HG02973 (cell line): ENCODE results near the gene WNK2.

Source experiments
- ATAC-seq: cut with Tn5 transposase; IDR thresholded peaks from one replicate; pipeline ENCODE4 v1.9.1; 2021; ENCODE audit warnings: moderate library complexity; ENCODE audit not compliant: unreplicated experiment

WNK2 gene

DNA sequence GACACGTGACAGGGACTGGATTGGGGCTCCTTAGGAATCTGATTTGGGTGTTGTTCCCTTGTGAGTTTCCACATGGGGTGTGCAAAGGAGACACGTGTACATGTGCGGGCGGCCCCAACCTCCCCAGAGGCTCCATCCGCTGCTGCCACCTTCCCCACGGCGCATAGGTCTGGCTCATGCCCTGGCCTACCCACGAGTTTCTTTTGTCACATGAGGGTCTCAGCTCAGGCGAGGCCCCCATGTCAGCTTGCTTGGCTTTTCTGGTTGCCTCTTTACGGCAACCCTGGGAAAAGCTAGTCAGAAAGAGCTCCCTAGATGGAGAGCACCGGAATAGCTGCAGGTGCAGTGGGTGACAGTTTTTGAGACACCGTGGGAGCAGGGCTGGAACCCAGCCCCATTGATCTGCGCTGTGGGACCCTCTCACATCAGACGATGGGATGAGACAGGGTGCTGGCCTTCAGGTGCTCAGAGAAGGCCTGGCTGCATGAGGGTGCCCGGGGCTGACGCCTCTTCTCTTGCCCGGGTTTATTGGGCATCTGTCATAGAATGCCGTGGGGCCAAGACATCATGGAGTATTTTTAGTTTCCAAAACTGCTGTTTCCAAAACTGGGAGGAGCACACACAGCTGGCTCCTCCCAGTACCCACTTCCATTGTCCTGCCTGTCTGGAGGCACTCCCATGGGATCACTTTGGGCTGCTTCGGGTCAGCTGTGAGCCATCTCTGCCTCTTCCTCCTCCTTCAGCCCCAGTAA is 107.8 kb downstream of the WNK2 start:
- no peak for ATAC-seq

DNA sequence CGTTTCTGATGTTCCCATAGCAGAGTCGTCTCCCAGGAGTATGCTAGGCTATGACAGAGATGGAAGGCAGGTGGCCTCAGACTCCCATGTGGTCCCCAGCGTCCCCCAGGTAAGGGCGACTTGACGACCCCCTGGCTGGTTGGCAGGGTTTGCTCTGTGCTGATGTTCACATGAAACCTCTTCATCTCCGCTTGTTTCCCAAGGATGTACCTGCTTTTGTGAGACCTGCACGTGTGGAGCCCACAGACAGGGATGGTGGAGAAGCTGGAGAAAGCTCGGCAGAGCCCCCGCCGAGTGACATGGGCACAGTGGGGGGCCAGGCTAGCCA is 108.3 kb downstream of the WNK2 start:
- ATAC-seq, result no peak

DNA sequence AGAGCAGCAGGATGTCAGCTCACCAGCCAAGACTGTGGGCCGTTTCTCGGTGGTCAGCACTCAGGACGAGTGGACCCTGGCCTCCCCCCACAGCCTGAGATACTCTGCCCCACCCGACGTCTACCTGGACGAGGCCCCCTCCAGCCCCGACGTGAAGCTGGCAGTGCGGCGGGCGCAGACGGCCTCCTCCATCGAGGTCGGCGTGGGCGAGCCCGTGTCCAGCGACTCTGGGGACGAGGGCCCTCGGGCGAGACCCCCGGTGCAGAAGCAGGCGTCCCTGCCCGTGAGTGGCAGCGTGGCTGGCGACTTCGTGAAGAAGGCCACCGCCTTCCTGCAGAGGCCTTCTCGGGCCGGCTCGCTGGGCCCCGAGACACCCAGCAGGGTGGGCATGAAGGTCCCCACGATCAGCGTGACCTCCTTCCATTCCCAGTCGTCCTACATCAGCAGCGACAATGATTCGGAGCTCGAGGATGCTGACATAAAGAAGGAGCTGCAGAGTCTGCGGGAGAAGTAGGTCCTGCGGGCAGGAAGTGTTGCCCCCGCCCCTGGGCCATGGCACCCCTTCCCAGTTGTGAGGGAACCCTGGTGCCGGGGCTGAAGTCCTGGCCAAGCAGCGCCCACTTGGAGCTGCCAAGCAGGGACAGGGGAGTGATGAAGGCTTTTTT is 108.9 kb downstream of the WNK2 start:
- no peak for ATAC-seq

DNA sequence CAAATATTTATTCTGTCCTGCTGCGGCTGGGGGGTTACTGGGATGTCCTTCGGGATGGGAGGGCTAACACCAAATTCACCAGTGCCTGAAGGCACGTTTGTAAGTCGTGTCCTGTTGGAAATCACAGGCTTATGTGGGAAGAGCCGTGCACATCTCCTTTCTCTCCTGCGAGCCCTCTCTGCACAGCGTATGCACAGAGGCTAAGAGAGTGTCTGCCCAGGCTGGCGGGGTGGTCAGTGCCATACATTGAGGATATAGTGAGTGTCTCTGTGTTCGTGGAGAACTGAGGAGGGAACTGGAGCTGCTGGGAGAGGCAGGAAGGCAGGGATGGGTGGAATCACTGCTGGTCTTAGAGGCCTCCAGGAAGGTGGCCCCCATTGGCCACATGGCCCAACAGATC is 110.1 kb downstream of the WNK2 start:
- ATAC-seq, result no peak

DNA sequence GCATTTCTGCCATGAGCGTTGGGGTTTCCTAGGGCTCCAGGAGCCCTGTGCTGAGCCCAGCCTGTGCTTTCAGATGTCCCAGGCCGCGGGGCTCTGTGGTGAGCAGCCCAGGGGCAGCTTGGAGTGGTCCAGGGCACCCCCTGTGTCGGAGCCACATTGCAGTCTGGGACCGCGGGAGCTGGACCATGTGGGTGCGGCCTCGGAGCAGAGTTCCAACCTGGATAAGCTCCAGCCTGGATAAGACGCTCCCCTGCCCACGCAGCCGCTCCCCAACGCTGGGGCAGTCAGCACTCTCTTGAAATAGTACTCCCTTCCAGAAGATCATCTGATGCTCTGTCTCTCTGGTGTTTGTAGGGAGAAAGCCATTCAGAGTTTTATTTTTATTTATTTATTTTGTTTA is 111.1 kb downstream of the WNK2 start:
- ATAC-seq, result no peak

DNA sequence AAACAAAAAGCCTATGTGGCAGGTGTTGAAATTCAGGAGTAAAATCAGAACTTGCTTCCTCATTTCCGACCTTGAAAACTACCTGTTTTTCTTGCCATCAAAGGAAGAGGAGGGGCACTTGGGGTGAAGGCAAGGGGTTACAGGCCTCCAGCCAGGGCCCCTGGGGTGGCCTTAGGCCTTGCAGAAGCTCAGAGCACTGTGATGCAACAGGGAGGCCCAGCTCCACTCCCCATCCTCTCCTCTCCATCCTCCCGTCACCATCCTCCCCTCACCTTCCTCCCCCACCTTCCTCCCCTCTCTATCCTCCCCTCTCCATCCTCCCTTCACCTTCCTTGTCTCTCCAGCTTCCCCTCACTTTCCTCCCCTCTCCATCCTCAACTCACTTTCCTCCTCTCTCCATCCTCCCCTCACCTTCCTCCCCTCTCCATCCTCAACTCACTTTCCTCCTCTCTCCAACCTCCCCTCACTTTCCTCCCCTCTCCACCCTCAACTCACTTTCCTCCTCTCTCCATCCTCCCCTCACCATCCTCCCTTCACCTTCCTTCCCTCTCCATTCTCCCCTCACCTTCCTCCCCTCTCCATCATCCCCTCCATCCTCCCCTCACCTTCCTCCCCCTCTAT is 111.6 kb downstream of the WNK2 start:
- no peak for ATAC-seq

DNA sequence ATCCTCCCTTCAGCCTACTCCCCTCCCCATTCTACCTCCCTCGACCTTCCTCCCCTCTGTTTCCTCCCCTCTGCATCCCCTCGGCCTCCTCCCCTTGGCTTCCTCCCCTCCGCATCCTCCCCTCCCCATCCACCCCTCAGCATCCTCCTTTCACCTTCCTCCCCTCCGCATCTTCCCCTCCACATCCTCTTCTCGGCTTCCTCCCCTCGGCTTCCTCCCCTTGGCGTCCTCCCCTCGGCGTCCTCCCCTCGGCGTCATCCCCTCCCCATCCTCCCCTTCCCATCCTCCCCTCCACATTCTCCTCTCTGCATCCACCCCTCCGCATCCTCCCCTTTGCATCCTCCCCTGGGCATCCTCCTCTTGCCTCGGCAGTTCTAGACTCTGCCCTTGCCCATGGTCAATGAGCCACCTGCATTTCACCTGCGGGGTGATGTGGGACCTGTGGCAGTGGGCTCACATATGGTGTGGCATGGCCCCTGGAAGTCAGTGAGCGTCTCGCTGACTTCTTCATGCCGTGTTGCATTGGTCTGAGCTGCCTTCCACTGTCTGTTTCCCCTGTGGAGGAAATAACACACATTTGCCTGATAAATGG is 113.0 kb downstream of the WNK2 start:
- ATAC-seq, result no peak

DNA sequence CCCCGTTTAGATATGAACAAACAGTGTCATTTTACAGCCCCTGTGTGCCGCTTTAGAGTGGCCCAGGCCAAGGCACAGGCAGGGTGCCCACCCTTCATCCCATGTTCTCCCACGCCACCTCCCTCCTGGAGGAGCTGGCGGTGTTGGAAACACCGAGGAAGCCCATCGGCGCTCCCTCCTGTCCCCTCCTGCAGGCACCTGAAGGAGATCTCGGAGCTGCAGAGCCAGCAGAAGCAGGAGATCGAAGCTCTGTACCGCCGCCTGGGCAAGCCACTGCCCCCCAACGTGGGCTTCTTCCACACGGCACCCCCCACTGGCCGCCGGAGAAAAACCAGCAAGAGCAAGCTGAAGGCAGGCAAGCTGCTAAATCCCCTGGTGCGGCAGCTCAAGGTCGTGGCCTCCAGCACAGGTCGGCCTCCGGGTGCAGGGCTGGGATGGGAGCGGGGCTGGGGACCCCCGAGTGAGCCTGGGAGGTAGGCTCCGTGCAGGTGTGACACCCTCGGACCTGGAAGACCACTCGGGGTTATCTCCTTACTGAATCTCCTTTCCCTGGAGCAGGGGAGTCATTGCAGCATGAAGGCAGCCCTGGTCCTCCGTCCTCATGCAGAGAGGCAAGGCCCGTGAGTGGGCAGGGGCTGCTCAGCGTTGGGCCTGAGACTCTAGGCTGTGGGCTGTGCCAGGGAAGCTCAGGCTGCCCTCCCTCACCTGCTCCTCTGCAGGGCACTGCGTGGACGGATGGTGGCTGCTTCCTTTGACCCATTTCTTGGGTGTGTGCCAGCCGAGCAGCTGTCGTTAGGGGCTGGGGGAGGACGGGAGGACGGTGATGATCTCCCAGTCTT is 113.9 kb downstream of the WNK2 start:
- no peak for ATAC-seq

DNA sequence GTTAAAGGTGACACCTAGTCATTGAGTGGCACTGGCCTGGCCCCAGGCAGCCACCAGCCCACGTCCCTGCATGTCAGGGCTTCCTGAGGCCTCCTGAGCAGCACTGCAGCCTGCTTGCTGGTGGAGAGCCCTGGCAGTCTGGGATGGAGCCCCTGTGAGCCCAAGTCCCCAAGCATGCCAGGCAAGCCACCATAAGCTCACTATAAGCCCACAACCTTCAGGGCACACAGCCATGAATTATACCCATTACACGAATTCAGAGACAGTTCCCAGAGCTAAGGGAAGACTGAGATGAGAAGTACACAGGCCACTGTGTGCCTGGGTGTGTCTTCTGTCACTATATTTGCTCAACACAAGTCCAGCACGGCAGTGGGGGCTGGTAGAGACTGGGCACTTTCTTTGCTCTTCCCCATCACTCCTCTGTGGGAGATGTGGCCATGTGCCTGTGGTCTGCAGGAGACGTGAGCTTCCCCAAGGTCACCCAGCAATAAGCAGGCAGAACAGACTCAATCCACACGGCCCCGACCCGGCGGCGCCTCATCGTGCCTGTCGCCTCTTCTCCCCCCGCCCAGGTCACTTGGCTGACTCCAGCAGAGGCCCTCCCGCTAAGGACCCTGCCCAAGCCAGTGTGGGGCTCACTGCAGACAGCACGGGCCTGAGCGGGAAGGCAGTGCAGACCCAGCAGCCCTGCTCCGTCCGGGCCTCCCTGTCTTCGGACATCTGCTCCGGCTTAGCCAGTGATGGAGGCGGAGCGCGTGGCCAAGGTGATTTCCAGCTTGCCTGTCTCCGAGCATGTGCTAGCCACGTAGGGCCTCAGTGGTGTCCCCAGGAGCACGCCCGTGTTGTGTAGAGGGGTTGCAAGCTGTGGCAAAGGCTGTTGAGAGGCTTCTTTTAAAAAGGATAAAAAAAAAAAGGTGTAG is 114.8 kb downstream of the WNK2 start:
- no peak for ATAC-seq

DNA sequence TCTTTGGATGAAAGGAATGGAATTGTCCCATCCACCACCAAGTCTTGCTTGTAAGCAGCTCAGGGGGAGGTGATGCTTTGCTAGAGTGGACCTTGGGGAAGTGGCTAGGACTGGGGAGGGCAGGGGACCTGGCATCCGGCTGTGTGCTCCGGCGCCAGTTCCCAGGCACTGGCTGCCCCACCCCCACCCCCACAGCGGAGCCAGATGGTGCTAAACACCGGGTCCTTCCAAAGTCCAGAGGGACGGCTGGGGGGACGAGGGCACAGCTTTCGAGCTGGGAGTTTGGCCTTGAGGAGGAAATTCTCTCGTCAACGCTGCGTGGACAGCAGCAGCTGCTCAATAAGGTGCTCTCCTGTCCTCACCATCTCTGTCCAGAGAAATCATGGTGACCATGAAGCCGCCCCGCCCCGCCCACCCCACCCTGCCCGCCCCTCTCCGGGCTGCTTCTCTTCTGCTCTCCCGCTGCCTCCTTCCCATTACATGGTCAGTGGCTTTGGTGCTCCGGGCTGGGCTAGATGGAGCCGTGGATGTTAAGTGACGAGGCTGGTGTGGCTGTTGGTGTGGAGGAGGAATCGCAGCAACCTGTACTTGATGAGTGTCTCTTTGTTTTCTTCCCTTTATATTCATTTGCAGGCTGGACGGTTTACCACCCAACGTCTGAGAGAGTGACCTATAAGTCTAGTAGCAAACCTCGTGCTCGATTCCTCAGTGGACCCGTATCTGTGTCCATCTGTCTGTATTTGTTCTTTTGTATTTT is 115.7 kb downstream of the WNK2 start:
- no peak for ATAC-seq

DNA sequence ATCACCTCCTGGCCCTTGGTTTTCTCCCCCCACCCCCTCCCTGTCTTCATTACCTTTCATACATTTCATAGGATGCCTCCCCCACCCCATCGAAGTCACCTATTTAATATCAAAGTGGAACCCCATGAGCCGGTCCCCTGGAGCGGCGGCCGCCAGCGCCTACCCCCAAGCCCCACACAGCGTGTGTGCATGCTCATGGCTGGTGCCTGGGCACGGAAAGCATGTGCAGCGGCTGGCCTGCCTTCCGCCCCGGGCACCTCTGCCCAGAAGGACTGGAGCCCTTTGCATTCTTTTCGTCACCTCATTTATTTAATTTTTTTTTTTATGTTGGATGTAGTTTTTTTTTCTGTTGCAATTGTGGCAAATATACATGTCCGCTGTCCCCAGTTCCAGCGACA is 116.2 kb downstream of the WNK2 start:
- ATAC-seq, result no peak

DNA sequence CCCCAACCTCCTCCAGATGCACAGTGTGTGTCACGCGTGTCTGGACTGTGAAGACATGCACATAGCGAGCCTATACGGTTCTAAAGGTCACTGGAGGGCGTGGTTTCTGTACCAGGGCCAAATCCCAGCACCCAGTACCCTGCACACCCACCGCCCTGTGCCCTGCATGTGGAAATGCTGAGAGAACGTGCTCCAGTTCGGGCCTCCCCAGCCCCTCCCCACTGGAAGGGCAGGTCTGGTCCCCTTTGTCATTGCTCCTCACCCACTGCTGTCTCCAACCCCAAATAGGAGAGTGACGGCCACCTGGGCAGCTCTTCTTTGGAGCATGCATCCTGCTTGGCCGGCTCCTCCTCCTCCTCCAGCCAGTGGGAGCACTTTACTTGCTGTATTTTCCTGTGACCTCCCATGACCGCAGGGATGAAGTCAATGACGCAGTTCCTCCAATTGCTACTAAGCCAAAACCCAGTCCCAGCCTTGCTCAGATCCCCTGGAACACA is 116.7 kb downstream of the WNK2 start:
- ATAC-seq, result no peak

DNA sequence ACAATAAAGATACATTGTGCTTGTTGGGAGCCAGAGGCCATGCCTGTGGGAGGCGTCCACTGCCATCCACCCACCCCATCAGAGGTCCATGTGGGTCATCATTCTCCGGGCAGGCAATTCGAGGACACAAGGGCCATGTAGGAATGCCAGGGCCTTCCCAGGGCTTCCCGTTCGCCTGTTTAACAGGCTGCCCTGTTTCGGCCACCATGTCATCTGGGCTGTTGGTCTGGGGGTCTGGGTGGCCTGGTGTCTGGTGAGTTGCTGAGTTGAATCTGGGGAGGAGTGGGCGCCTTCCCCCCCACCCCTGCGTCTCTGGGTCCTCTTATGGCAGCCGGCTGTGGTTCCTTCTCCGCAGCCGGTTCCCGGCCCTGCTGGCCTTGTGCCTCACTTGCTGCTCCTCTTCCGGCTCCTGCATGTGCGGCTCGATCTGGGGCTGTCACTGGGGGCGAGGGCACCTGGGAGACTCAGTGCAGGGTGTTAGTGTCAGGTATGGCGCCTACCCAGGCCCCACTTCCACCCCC is 117.4 kb downstream of the WNK2 start:
- ATAC-seq, result no peak

DNA sequence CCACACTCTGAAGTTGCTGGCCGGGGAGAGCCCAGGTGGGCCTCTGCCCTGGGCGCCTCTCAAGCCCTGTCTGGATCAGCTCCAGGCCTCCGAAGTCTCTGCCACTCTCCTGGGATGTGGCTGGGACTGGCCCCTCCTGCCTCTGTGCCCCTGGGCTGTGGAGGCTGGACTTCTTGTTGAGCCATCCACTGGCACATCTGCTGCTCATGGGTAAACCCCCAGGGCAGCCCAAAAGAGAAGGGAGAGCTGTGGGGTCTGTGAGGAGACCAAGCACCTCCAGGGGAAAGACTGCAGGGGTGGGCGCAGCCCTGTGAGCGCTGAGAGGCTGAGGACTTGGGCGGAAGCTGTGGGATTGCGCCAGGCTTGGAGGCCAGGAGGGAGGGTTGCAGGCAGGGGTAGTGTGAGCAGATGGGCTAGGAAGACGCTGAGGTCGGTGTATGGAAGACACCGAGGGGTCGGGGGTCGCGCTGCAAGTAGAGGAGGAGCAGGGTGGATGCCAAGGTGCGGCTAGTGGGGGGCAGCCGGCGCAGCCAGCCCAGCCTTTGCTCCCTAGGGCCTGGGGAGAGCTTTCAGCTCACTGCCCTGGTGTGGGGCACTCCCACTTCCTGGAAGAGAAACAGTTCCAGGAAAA is 118.1 kb downstream of the WNK2 start:
- no peak for ATAC-seq

DNA sequence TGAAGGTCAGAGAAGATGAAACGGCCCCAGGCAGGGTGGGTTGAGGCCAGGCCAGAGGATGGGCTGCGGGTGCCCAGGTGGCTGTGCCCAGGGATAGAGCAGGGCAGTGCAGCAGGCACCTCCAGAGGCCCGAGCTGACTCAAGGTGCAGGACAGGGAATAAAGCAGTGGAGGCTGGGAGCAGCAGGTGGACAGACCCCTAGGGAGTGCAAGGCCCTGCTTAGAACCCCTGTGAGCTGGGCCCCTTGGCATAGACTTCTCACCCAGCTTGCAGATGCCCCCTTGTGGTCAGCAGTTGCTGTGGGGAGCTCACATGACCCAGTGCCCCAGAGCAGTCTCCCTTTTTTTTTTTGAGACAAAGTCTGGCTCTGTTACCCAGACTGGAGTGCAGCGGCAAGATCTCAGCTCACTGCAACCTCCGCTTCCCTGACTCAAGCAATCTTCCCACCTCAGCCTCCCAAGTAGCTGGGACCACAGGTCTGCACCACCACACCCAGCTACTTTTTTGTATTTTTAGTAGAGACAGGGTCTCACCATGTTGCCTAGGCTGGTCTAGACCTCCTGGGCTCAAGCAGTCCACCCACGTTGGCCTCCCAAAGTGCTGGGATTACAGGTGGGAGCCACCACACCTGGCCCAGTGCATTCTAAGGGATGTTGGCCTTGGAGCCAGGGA is 118.8 kb downstream of the WNK2 start:
- ATAC-seq, result no peak

DNA sequence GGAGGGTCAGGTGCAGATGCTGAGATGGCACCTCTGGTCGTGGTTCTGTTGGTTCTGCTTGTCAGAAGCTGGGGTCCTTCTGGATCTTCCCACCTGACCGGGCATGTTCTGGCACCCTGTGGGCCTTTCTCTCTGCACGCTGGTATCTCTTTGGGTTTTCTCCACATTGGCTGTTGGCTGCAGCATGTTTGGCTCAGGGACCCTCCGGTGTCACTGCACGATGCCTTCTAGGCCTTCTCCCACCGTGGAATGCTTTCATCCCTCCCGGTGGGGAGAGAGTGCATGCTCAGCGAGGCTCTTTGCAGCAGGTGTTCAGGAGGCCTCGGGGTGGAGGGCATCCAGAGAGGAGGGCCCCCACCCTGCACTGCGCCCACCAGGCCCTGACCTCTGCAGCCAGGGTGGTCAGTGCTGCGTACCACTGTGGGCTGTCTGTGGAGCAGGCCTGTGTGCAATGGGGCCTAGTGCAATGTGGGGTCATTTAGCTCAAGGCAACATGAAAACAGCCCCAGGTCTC is 119.4 kb downstream of the WNK2 start:
- no peak for ATAC-seq

DNA sequence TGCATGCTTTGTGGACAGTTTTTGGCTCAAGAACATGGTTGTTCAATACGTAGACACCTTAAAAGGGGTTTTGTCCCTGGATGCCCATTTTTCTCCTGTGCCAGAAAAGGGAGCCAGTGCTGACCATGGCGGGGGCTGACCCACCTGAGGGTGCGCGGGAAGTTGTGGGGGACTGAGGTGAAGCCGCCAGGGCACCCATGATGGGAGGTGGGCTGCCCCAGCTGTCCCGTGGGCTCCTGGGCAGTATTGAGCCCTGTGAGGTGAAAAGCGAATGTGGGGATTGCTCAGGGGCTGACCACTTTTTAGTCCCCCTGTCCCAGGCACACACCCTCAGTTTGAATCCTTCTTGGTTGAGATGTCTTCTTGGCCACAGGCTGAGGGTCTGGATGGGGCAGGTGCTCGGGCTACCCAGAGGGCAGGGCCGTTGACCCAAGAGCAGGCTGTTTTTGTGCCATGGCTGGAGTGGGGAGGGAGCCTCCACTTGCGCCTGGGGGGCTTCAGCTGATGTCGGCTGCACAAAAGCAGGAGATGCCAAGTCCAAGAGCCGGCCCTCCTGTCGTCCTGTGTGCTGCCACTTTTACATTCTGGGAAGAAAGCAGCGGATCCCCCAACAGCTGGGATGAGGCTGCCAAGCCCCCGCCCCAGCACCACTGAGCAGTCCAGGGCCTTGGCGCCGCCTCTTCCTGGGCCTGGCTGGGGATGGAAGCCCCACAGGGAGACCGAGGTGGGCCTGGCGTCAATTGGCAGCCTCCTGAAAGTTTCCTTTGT is 120.1 kb downstream of the WNK2 start:
- no peak for ATAC-seq
